Prostate gland (tissue), 2 donors: ENCODE data around the gene ARGLU1. TPM values are rescaled to one million over a fixed set of nuclear protein-coding genes. Genes with fewer than 3 reads are reported as not detected.

Experiments
- DNase-seq: peaks from one replicate; pipeline ENCODE4 v3.0.0-alpha.2; 2019; ENCODE audit warnings: low spot score
- H3K27ac ChIP-seq, 2 donors: fragments of 200-600 bp; sonication (generic); 2 replicates each; pipeline ENCODE4 v1.5.1; 2017 to 2019
- H3K27me3 ChIP-seq: fragments of 200-600 bp; sonication (generic); replicated peaks from 2 replicates; pipeline ENCODE4 v1.5.1; 2019; ENCODE audit not compliant: insufficient read depth
- H3K36me3 ChIP-seq, 2 donors: fragments of 200-600 bp; sonication (generic); 1 replicate in 1 of 2; 2 replicates in 1 of 2; pipeline versions ENCODE4 v1.5.1 to v1.8.1; 2017 to 2019
- H3K4me1 ChIP-seq: fragments of 200-600 bp; sonication (generic); replicated peaks from 2 replicates; pipeline ENCODE4 v1.5.1; 2019
- H3K4me3 ChIP-seq, 2 donors: fragments of 200-600 bp; sonication (generic); 2 replicates each; pipeline ENCODE4 v1.5.1; 2017 to 2019
- H3K9me3 ChIP-seq: fragments of 200-600 bp; sonication (generic); 2 replicates; pipeline ENCODE4 v1.5.1; 2017
- POLR2A ChIP-seq: fragments of 450-650 bp; IDR thresholded peaks from one replicate; pipeline ENCODE4 v1.6.1; 2016; ENCODE audit warnings: antibody characterized with exemption, mild to moderate bottlenecking
- POLR2AphosphoS5 ChIP-seq: sonication (generic); formaldehyde crosslinking; IDR thresholded peaks from one replicate; pipeline ENCODE4 v1.6.1; 2017; ENCODE audit warnings: antibody characterized with exemption
- WGBS: methylation state at CpG from one replicate; pipeline ENCODE4 v1.1.5; 2018; 5-methylcytosine and 5-hydroxymethylcytosine counted together
- intact Hi-C: fragments of 100-400 bp; cut with DNase I; formaldehyde crosslinking; loops from one replicate; pipeline ENCODE4 v1.14.2; 2022
- total RNA-seq, 2 donors: library from RNA; depleted of rRNA; stranded (reverse); fragments of >200 nt; gene quantifications; one replicate each; pipeline ENCODE4 v1.1.0, GENCODE V29; 2016
- TF ChIP-seq, protein P1 (sequence below), 4 experiments: fragments of 200-600 bp in 2 of 4; fragments of 450-650 bp in 2 of 4; sonication (generic) in 2 of 4; IDR thresholded peaks; 1 replicate in 3 of 4; 2 replicates in 1 of 4; pipeline ENCODE4 v1.5.1; 2016 to 2019; ENCODE audit warnings: antibody characterized with exemption in 4 of 4, mild to moderate bottlenecking in 2 of 4, moderate library complexity in 2 of 4

Gene ARGLU1
- total RNA-seq, 2 donors from 2014 or later, result 52.1 to 95.9 TPM

- TF ChIP-seq, protein P1, sequence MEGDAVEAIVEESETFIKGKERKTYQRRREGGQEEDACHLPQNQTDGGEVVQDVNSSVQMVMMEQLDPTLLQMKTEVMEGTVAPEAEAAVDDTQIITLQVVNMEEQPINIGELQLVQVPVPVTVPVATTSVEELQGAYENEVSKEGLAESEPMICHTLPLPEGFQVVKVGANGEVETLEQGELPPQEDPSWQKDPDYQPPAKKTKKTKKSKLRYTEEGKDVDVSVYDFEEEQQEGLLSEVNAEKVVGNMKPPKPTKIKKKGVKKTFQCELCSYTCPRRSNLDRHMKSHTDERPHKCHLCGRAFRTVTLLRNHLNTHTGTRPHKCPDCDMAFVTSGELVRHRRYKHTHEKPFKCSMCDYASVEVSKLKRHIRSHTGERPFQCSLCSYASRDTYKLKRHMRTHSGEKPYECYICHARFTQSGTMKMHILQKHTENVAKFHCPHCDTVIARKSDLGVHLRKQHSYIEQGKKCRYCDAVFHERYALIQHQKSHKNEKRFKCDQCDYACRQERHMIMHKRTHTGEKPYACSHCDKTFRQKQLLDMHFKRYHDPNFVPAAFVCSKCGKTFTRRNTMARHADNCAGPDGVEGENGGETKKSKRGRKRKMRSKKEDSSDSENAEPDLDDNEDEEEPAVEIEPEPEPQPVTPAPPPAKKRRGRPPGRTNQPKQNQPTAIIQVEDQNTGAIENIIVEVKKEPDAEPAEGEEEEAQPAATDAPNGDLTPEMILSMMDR (IDR thresholded peaks at IDR 0.05), result no peak
- TF ChIP-seq POLR2AphosphoS5 (no peak), POLR2A (no peak)
- Histone ChIP-seq H3K36me3 (no peaks in the 10 kb centered on the region), H3K27me3 (no peaks in the 10 kb centered on the region), H3K9me3 (no peaks in the 10 kb centered on the region), H3K4me1 (no peaks in the 10 kb centered on the region), H3K4me3 (no peak overlapping the region), H3K27ac (no peak overlapping the region)
- intact Hi-C loops, result no loop called here
- DNase-seq, result no peak
- WGBS, result 83% methylated on average over 9 of the region's 9 CpGs
These were observed 64.0 kb downstream of the ARGLU1 start for GRCh38 chr13:106503730-106504453.

- Histone ChIP-seq H3K4me1 (no peaks in the 10 kb centered on the region), H3K27ac (no peak overlapping the region), H3K27me3 (no peaks in the 10 kb centered on the region), H3K36me3 (no peaks in the 10 kb centered on the region), H3K9me3 (no peaks in the 10 kb centered on the region), H3K4me3 (no peak overlapping the region)
- DNase-seq, result no peak
- WGBS, result 75% methylated on average over 5 of the region's 5 CpGs
- no peak for TF ChIP-seq POLR2AphosphoS5
- TF ChIP-seq POLR2A, result no peak
- TF ChIP-seq, protein P1 (IDR thresholded peaks at IDR 0.05), result no peak
- intact Hi-C loops, result no loop called here
These were observed 64.7 kb downstream of the ARGLU1 start for GRCh38 chr13:106503272-106503671.

DNA sequence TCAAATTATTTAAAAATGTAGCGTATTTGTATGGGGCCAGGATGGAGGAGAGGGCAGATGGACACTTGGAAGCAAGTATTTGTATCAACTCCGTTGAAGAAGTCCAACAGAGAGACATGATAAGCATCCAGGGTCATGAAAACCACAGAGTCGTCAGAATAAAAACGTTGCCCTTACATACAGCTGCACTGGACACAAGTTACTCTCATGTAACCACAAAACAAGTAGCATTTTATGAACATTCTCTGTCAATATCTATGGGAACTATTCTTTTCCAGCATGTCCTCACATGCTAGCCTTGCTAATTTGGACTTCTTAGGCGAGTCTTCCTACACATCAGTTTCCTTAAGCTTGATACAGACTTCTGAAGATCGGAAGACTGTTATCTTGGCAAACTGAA is 67.5 kb downstream of the ARGLU1 start:
- Histone ChIP-seq H3K4me1 (no peaks in the 10 kb centered on the region), H3K4me3 (no peak overlapping the region), H3K27me3 (no peaks in the 10 kb centered on the region), H3K27ac (no peak overlapping the region), H3K9me3 (no peaks in the 10 kb centered on the region), H3K36me3 (no peaks in the 10 kb centered on the region)
- no peak for TF ChIP-seq POLR2AphosphoS5
- TF ChIP-seq, protein P1 (IDR thresholded peaks at IDR 0.05), result no peak
- no peak for TF ChIP-seq POLR2A
- intact Hi-C loops, result no loop called here
- 69% methylated on average over 6 of the region's 6 CpGs for WGBS
- DNase-seq, result no peak

DNA sequence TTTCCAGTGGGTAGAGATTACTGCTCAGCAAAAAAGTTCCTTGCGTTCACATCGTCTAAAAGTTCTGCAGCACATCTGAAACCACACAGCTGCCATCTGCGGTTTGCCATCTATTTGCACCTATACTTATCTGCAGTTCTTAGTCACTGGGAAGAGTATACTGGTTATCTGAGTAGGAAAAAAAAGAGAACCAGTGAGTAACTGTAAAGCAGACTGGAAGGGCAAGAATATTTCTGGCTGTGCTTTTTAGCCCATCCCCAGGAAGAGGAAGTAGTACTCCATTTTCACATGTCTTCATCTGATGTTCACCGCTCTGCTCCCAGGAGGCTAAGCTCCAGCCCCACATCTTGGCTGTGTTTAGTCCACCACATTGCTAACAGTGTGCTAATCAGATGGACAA is 68.0 kb downstream of the ARGLU1 start:
- H3K36me3 ChIP-seq, result no peaks in the 10 kb centered on the region
- H3K4me3 ChIP-seq, result no peak overlapping the region
- TF ChIP-seq POLR2AphosphoS5 (no peak), POLR2A (no peak)
- TF ChIP-seq, protein P1 (IDR thresholded peaks at IDR 0.05), result no peak
- no peaks in the 10 kb centered on the region for H3K27me3 ChIP-seq
- intact Hi-C loops, result no loop called here
- 63% methylated on average over 4 of the region's 4 CpGs for WGBS
- DNase-seq, result no peak
- H3K27ac ChIP-seq, result no peak overlapping the region
- H3K4me1 ChIP-seq, result no peaks in the 10 kb centered on the region
- no peaks in the 10 kb centered on the region for H3K9me3 ChIP-seq

DNA sequence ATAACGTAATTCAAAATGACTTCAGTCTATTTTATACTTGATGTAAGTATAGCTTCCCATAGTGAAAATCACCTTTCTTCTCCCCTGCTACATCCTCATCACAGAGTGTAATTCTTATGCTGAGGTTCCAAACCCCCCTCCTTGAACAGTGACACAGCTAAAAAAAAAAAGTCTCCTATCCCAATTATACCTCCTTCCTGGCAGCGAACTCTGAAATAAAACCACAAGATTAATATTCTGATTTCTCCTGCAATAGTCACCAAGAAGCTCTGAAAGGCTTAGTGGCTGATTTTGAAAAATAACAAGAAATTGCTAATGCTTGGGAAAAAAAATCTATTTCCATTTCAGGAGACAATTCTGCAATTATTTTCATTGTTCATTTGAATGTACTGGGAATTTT is 68.8 kb downstream of the ARGLU1 start:
- TF ChIP-seq POLR2AphosphoS5, result no peak
- TF ChIP-seq, protein P1 (IDR thresholded peaks at IDR 0.05), result no peak
- no peak for TF ChIP-seq POLR2A
- Histone ChIP-seq H3K4me1 (no peaks in the 10 kb centered on the region), H3K9me3 (no peaks in the 10 kb centered on the region), H3K27me3 (no peaks in the 10 kb centered on the region), H3K27ac (no peak overlapping the region), H3K36me3 (no peaks in the 10 kb centered on the region), H3K4me3 (no peak overlapping the region)
- no peak for DNase-seq
- intact Hi-C loops, result no loop called here
- WGBS, result 75% methylated on average over 2 of the region's 2 CpGs
